A673 (cell line): ENCODE data around the gene ZNF335. TPM values are rescaled to one million over a fixed set of nuclear protein-coding genes. Genes with fewer than 3 reads are reported as not detected.

Experiments
- BruUV-seq: library from RNA; stranded (reverse); fragments of 400-500 nt; replicated peaks from 2 replicates; lab custom pipeline; 2021; lab: Mats Ljungman, UMichigan
- CTCF ChIA-PET: fragments of 300-600 bp; sonication (Branson Sonifier 250); formaldehyde crosslinking; loops from one replicate; lab custom pipeline; 2022; ENCODE audit warnings: antibody characterized with exemption; lab: Charles Lee
- POLR2A ChIA-PET: fragments of 300-600 bp; sonication (Branson Sonifier 250); formaldehyde crosslinking; loops from one replicate; lab custom pipeline; 2022; ENCODE audit warnings: antibody characterized with exemption; ENCODE audit not compliant: low non-redundant PET; lab: Charles Lee
- DNase-seq: peaks from one replicate; pipeline ENCODE4 v3.0.0-alpha.2; 2015; ENCODE audit warnings: low spot score
- H3K27ac ChIP-seq: fragments of 200-600 bp; sonication (generic); 2 replicates; pipeline ENCODE4 v1.5.1; 2016; ENCODE audit warnings: mixed run types, low read depth, mild to moderate bottlenecking, mixed read lengths, antibody characterized with exemption, low read length; ENCODE audit not compliant: poor library complexity, severe bottlenecking
- H3K27me3 ChIP-seq: fragments of 200-600 bp; sonication (generic); replicated peaks from 2 replicates; pipeline ENCODE4 v1.6.1; 2017; ENCODE audit warnings: mixed run types, low read depth, mild to moderate bottlenecking, mixed read lengths, antibody characterized with exemption, low read length; ENCODE audit not compliant: insufficient read depth, poor library complexity
- H3K36me3 ChIP-seq: fragments of 200-600 bp; sonication (generic); 2 replicates; pipeline ENCODE4 v1.6.1; 2016; ENCODE audit warnings: mixed run types, mild to moderate bottlenecking, mixed read lengths, antibody characterized with exemption, low read length; ENCODE audit not compliant: insufficient read depth, poor library complexity, severe bottlenecking
- H3K4me1 ChIP-seq: fragments of 200-600 bp; sonication (generic); 2 replicates; pipeline ENCODE4 v1.6.1; 2017; ENCODE audit warnings: mixed run types, mild to moderate bottlenecking, mixed read lengths, antibody characterized with exemption, low read length; ENCODE audit not compliant: insufficient read depth, poor library complexity, severe bottlenecking
- H3K4me3 ChIP-seq: fragments of 200-600 bp; sonication (generic); 2 replicates; pipeline ENCODE4 v1.5.1; 2016; ENCODE audit warnings: low read depth, mixed run types, mild to moderate bottlenecking, mixed read lengths, low read length; ENCODE audit not compliant: poor library complexity, severe bottlenecking
- H3K9me3 ChIP-seq: fragments of 200-600 bp; sonication (generic); 2 replicates; pipeline ENCODE4 v1.6.1; 2016; ENCODE audit warnings: mixed run types, low read depth, mild to moderate bottlenecking, mixed read lengths, antibody characterized with exemption, low read length; ENCODE audit not compliant: poor library complexity, severe bottlenecking
- EZH2 ChIP-seq: fragments of 200-600 bp; sonication (generic); IDR thresholded peaks from 2 replicates; pipeline ENCODE4 v1.6.1; 2017; ENCODE audit warnings: borderline replicate concordance, low read depth, mild to moderate bottlenecking, mixed read lengths, antibody characterized with exemption, low read length; ENCODE audit not compliant: poor library complexity, severe bottlenecking
- intact Hi-C: fragments of 100-400 bp; cut with micrococcal nuclease; formaldehyde crosslinking; loops from one replicate; pipeline ENCODE4 v1.10.0; 2022; ENCODE audit not compliant: unreplicated experiment
- total RNA-seq: library from RNA; stranded (reverse); gene quantifications from 2 replicates; pipeline ENCODE4 v1.2.3, GENCODE V29; 2021
- TF ChIP-seq, protein P1 (sequence below): fragments of 300-800, 200-600 bp; sonication (generic); conservative IDR thresholded peaks from 2 replicates; pipeline ENCODE4 v1.5.1; 2017; ENCODE audit warnings: low read depth, mild to moderate bottlenecking, antibody characterized with exemption, low read length, moderate library complexity, mixed read lengths

ZNF335 gene
- total RNA-seq, 1 experiment from 2014 or later, result 31.9 TPM

GRCh38 chr20:45909817-45910669, 62.0 kb downstream of the ZNF335 start:
- no peak overlapping the region for H3K27ac ChIP-seq
- H3K4me3 ChIP-seq, result peak overlapping the region; percentile 63
- CTCF ChIA-PET, result no interaction called here
- peaks cover 19% of the 10 kb centered on the region for H3K36me3 ChIP-seq
- intact Hi-C loops, result loop anchor here (1.0 kb wide), 1 partner anchor 23 kb away; no protein-coding TSS in a partner anchor
- POLR2A ChIA-PET, result no interaction called here
- H3K27me3 ChIP-seq, result no peaks in the 10 kb centered on the region
- peaks cover 17% of the 10 kb centered on the region for H3K4me1 ChIP-seq
- TF ChIP-seq EZH2, result no peak
- TF ChIP-seq, protein P1, sequence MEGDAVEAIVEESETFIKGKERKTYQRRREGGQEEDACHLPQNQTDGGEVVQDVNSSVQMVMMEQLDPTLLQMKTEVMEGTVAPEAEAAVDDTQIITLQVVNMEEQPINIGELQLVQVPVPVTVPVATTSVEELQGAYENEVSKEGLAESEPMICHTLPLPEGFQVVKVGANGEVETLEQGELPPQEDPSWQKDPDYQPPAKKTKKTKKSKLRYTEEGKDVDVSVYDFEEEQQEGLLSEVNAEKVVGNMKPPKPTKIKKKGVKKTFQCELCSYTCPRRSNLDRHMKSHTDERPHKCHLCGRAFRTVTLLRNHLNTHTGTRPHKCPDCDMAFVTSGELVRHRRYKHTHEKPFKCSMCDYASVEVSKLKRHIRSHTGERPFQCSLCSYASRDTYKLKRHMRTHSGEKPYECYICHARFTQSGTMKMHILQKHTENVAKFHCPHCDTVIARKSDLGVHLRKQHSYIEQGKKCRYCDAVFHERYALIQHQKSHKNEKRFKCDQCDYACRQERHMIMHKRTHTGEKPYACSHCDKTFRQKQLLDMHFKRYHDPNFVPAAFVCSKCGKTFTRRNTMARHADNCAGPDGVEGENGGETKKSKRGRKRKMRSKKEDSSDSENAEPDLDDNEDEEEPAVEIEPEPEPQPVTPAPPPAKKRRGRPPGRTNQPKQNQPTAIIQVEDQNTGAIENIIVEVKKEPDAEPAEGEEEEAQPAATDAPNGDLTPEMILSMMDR, result no peak
- no peaks in the 10 kb centered on the region for H3K9me3 ChIP-seq
- BruUV-seq, result no TSS peak
- DNase-seq, result no peak

DNA sequence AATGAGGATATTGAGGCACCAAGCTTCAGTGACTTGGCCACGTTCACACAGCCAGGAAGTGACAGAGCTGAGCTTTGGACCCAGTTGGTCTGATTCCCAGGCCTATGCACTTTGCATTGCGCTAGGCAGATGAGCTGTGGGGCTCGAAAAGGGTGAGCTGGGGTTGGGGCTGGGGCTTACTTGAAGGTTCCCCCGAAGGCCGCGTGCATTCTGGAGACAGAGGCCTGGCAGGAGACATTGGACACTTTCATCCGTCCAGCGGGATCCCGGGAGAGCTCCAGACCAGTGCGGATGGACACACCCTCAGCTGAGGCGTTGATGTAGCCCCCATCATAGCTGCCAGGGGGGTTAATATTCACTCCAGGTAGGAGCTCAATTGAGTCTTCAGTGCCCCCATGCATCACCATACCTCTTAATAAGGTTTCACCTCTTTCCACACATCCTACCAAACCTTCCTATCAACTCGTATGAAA, 62.6 kb downstream of the ZNF335 start:
- Histone ChIP-seq H3K36me3 (peaks cover 25% of the 10 kb centered on the region), H3K4me1 (peaks cover 17% of the 10 kb centered on the region), H3K9me3 (no peaks in the 10 kb centered on the region), H3K27me3 (no peaks in the 10 kb centered on the region), H3K4me3 (no peak overlapping the region), H3K27ac (no peak overlapping the region)
- ChIA-PET CTCF (no interaction called here), POLR2A (interaction anchor here (0.5 kb wide), 1 partner anchor 22 kb away, joined by 11 read pairs; no protein-coding TSS in a partner anchor)
- intact Hi-C loops, result no loop called here
- no peak for TF ChIP-seq EZH2
- BruUV-seq, result no TSS peak
- DNase-seq, result no peak

DNA sequence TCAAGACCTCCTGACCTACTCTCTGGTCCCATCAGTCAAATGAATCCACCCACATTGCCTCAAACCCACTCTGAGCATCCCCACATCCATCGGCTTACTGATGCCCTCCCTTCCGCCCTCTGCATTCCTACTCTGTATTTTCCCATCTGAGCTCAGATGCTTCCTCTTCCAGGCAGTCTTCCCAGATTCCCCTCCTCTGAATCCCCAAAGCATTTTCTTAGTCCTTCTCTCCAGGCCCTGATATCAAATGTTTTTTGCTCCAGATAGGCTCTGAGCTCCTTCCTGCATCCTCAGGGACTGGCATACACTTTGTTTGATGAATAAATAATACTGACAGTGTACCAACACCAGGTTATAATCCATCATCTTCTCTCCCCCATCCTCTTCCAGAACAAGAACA, 63.9 kb downstream of the ZNF335 start:
- ChIA-PET POLR2A (no interaction called here), CTCF (no interaction called here)
- Histone ChIP-seq H3K9me3 (no peaks in the 10 kb centered on the region), H3K4me1 (peaks cover 17% of the 10 kb centered on the region), H3K36me3 (peaks cover 30% of the 10 kb centered on the region), H3K27me3 (no peaks in the 10 kb centered on the region), H3K4me3 (no peak overlapping the region), H3K27ac (no peak overlapping the region)
- no peak for TF ChIP-seq EZH2
- TF ChIP-seq, protein P1, result no peak
- no peak for DNase-seq
- no TSS peak for BruUV-seq
- intact Hi-C loops, result no loop called here
